GM12878 (cell line): ENCODE data around the gene EI24. TPM values are rescaled to one million over a fixed set of nuclear protein-coding genes. Genes with fewer than 3 reads are reported as not detected.

Source experiments
- STAT1 ChIP-seq: fragments of 450-650 bp; conservative IDR thresholded peaks from 2 replicates; pipeline ENCODE4 v1.6.1; 2014; ENCODE audit warnings: antibody characterized with exemption, mild to moderate bottlenecking
- polyA plus RNA-seq, 11 experiments: library from polyadenylated mRNA; depleted of rRNA in 4 of 11; unstranded in 6 of 11; stranded (reverse) in 5 of 11; fragments of >200 nt; fragmentation: Nextera tagmentation in 4 of 11; fragmentation: Illumina TruSeq in 1 of 11; extraction: Ambion mirVana in 4 of 11; extraction: Trizol in 1 of 11; gene quantifications; 1 replicate in 1 of 11; 2 replicates in 10 of 11; pipeline versions ENCODE4 v1.2.1 to v1.2.3, GENCODE V29; 2011 to 2016; ENCODE audit warnings: inconsistent platforms in 2 of 11, missing spikeins in 2 of 11, low read depth in 1 of 11
- small RNA-seq: library from RNA; depleted of rRNA; stranded (forward); fragments of <200 nt; gene quantifications from one replicate; pipeline ENCODE3, GENCODE V24; 2014
- total RNA-seq, 4 experiments: library from RNA; depleted of rRNA in 3 of 4; stranded (reverse); fragments of >200 nt in 3 of 4; fragmentation: Illumina TruSeq in 1 of 4; extraction: Trizol in 1 of 4; gene quantifications; 2 replicates each; pipeline versions ENCODE4 v1.2.1 to v1.2.3, GENCODE V29; 2013 to 2021
- TF ChIP-seq, protein P1 (sequence below): IDR thresholded peaks from 2 replicates; pipeline ENCODE4 v1.6.1; 2011; ENCODE audit warnings: mild to moderate bottlenecking, low read depth, low read length, moderate library complexity; ENCODE audit not compliant: insufficient replicate concordance

EI24 gene
- total and polyA plus RNA-seq, 10 of the 15 experiments (the other 5 are each of a cell fraction or from before 2014, with no cell fraction given), result 20.3 to 127 (median 70.4) TPM

DNA sequence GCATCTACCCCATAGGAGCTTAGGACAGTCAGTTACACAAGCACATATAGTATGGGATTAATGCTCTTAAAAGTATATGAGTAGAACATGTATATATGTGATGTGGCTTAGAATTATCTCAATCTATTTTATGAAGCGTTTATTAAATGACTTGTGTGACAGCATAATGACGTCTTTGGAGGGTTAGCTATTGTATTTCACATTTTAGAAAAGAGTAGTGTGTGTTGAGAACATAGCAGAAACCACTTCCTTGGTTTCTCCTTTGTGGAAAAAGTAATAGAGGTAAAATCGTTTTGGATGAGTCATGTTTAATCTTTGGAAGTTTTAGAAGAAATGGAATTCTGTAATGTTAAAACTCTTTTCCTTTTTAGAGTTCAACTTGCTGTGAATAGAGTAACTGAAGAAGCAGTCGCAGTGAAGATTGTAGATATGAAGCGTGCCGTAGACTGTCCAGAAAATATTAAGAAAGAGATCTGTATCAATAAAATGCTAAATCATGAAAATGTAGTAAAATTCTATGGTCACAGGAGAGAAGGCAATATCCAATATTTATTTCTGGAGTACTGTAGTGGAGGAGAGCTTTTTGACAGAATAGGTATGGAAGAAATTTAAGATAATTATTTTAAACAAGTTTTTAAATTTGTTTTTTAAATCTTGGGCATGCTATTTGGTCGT, 58.1 kb downstream of the EI24 start (continued):
- TF ChIP-seq, protein P1, sequence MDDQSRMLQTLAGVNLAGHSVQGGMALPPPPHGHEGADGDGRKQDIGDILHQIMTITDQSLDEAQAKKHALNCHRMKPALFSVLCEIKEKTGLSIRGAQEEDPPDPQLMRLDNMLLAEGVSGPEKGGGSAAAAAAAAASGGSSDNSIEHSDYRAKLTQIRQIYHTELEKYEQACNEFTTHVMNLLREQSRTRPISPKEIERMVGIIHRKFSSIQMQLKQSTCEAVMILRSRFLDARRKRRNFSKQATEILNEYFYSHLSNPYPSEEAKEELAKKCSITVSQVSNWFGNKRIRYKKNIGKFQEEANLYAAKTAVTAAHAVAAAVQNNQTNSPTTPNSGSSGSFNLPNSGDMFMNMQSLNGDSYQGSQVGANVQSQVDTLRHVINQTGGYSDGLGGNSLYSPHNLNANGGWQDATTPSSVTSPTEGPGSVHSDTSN, result no peak
- TF ChIP-seq STAT1, result no peak

Small RNA genes lying within 50 kb of the gene (small RNA-seq; reads per million reads assigned to genes)
- not detected for gene RNU6-1156P

Other genes starting within 250 kb of the EI24 start
- gene FEZ1, start 73.2 kb upstream of the EI24 start, total RNA-seq (2014; rRNA removed), result 9.0 and 15.3 TPM in 2 replicates
- 9.8 and 10.4 TPM in 2 replicates for gene FEZ1, start 73.2 kb upstream of the EI24 start, total RNA-seq (2014; rRNA removed; fragmentation: Illumina TruSeq; extraction: Trizol)
- 10.1 and 11.6 TPM in 2 replicates for gene FEZ1, start 73.2 kb upstream of the EI24 start, total RNA-seq (2021)
- gene FEZ1, start 73.2 kb upstream of the EI24 start, polyA plus RNA-seq (2011; rRNA removed), result 46.7 and 57.0 TPM in 2 replicates
- 11.5 and 12.4 TPM in 2 replicates for gene FEZ1, start 73.2 kb upstream of the EI24 start, polyA plus RNA-seq (2014; fragmentation: Illumina TruSeq; extraction: Trizol)
- 1 to 10 TPM; 2.7 to 4.9 TPM for gene FEZ1, start 73.2 kb upstream of the EI24 start, polyA plus RNA-seq (2014; fragmentation: Nextera tagmentation; extraction: Ambion mirVana)
- gene FEZ1, start 73.2 kb upstream of the EI24 start, polyA plus RNA-seq (2014; rRNA removed), result 9.4 and 12.0 TPM in 2 replicates
- 1 to 10 TPM; 7.6 to 8.8 TPM for gene FEZ1, start 73.2 kb upstream of the EI24 start, polyA plus RNA-seq (2016; fragmentation: Nextera tagmentation; extraction: Ambion mirVana)
- 139 and 141 TPM in 2 replicates for gene STT3A, start 23.4 kb downstream of the EI24 start, total RNA-seq (2014; rRNA removed)
- 92.0 and 94.7 TPM in 2 replicates for gene STT3A, start 23.4 kb downstream of the EI24 start, total RNA-seq (2014; rRNA removed; fragmentation: Illumina TruSeq; extraction: Trizol)
- 112 and 114 TPM in 2 replicates for gene STT3A, start 23.4 kb downstream of the EI24 start, total RNA-seq (2021)
- 152 and 188 TPM in 2 replicates for gene STT3A, start 23.4 kb downstream of the EI24 start, polyA plus RNA-seq (2011; rRNA removed)
- 124 and 151 TPM in 2 replicates for gene STT3A, start 23.4 kb downstream of the EI24 start, polyA plus RNA-seq (2014; fragmentation: Illumina TruSeq; extraction: Trizol)
- 100 to 1,000 TPM in 1 of 2 experiments, 10 to 100 TPM in 1; 82.9 to 103 TPM for gene STT3A, start 23.4 kb downstream of the EI24 start, polyA plus RNA-seq (2014; fragmentation: Nextera tagmentation; extraction: Ambion mirVana)
- 65.2 and 74.4 TPM in 2 replicates for gene STT3A, start 23.4 kb downstream of the EI24 start, polyA plus RNA-seq (2014; rRNA removed)
- 100 to 1,000 TPM; 193 to 202 TPM for gene STT3A, start 23.4 kb downstream of the EI24 start, polyA plus RNA-seq (2016; fragmentation: Nextera tagmentation; extraction: Ambion mirVana)
- 53.7 and 59.6 TPM in 2 replicates for gene CHEK1, start 55.7 kb downstream of the EI24 start, total RNA-seq (2014; rRNA removed)
- gene CHEK1, start 55.7 kb downstream of the EI24 start, total RNA-seq (2014; rRNA removed; fragmentation: Illumina TruSeq; extraction: Trizol), result 66.1 and 66.8 TPM in 2 replicates
- gene CHEK1, start 55.7 kb downstream of the EI24 start, total RNA-seq (2021), result 67.1 and 68.2 TPM in 2 replicates
- 65.0 and 99.2 TPM in 2 replicates for gene CHEK1, start 55.7 kb downstream of the EI24 start, polyA plus RNA-seq (2011; rRNA removed)
- 72.9 and 75.5 TPM in 2 replicates for gene CHEK1, start 55.7 kb downstream of the EI24 start, polyA plus RNA-seq (2014; fragmentation: Illumina TruSeq; extraction: Trizol)
- 10 to 100 TPM; 47.0 to 52.5 TPM for gene CHEK1, start 55.7 kb downstream of the EI24 start, polyA plus RNA-seq (2014; fragmentation: Nextera tagmentation; extraction: Ambion mirVana)
- 42.1 and 43.8 TPM in 2 replicates for gene CHEK1, start 55.7 kb downstream of the EI24 start, polyA plus RNA-seq (2014; rRNA removed)
- gene CHEK1, start 55.7 kb downstream of the EI24 start, polyA plus RNA-seq (2016; fragmentation: Nextera tagmentation; extraction: Ambion mirVana), result 10 to 100 TPM; 66.2 to 68.6 TPM
- gene ACRV1, start 111.4 kb downstream of the EI24 start, total RNA-seq (2014; rRNA removed), result 0.11 TPM in 1 of 2 replicates, not detected in the other
- gene ACRV1, start 111.4 kb downstream of the EI24 start, total RNA-seq (2014; rRNA removed; fragmentation: Illumina TruSeq; extraction: Trizol), result 0.09 TPM in 1 of 2 replicates, not detected in the other
- gene ACRV1, start 111.4 kb downstream of the EI24 start, total RNA-seq (2021), result 0.21 TPM in 1 of 2 replicates, not detected in the other
- gene ACRV1, start 111.4 kb downstream of the EI24 start, polyA plus RNA-seq (2011; rRNA removed), result not detected in 2 replicates
- 0.10 TPM in 1 of 2 replicates, not detected in the other for gene ACRV1, start 111.4 kb downstream of the EI24 start, polyA plus RNA-seq (2014; fragmentation: Illumina TruSeq; extraction: Trizol)
- gene ACRV1, start 111.4 kb downstream of the EI24 start, polyA plus RNA-seq (2014; fragmentation: Nextera tagmentation; extraction: Ambion mirVana), result under 1 TPM; 0.20 to 0.60 TPM
- gene ACRV1, start 111.4 kb downstream of the EI24 start, polyA plus RNA-seq (2014; rRNA removed), result 0.26 TPM in 1 of 2 replicates, not detected in the other
- under 1 TPM; 0.78 to 0.82 TPM for gene ACRV1, start 111.4 kb downstream of the EI24 start, polyA plus RNA-seq (2016; fragmentation: Nextera tagmentation; extraction: Ambion mirVana)
- gene PATE1, start 176.8 kb downstream of the EI24 start, total RNA-seq (2014; rRNA removed), result not detected in 2 replicates
- gene PATE1, start 176.8 kb downstream of the EI24 start, total RNA-seq (2014; rRNA removed; fragmentation: Illumina TruSeq; extraction: Trizol), result not detected in 2 replicates
- not detected in 2 replicates for gene PATE1, start 176.8 kb downstream of the EI24 start, total RNA-seq (2021)
- not detected in 2 replicates for gene PATE1, start 176.8 kb downstream of the EI24 start, polyA plus RNA-seq (2011; rRNA removed)
- gene PATE1, start 176.8 kb downstream of the EI24 start, polyA plus RNA-seq (2014; fragmentation: Illumina TruSeq; extraction: Trizol), result not detected in 2 replicates
- gene PATE1, start 176.8 kb downstream of the EI24 start, polyA plus RNA-seq (2014; fragmentation: Nextera tagmentation; extraction: Ambion mirVana), result not detected
- not detected in 2 replicates for gene PATE1, start 176.8 kb downstream of the EI24 start, polyA plus RNA-seq (2014; rRNA removed)
- not detected for gene PATE1, start 176.8 kb downstream of the EI24 start, polyA plus RNA-seq (2016; fragmentation: Nextera tagmentation; extraction: Ambion mirVana)
- not detected in 2 replicates for gene PATE2, start 209.4 kb downstream of the EI24 start, total RNA-seq (2014; rRNA removed)
- 0.09 TPM in 1 of 2 replicates, not detected in the other for gene PATE2, start 209.4 kb downstream of the EI24 start, total RNA-seq (2014; rRNA removed; fragmentation: Illumina TruSeq; extraction: Trizol)
- not detected in 2 replicates for gene PATE2, start 209.4 kb downstream of the EI24 start, total RNA-seq (2021)
- gene PATE2, start 209.4 kb downstream of the EI24 start, polyA plus RNA-seq (2011; rRNA removed), result 0.04 TPM in 1 of 2 replicates, not detected in the other
- 0.09 TPM in 1 of 2 replicates, not detected in the other for gene PATE2, start 209.4 kb downstream of the EI24 start, polyA plus RNA-seq (2014; fragmentation: Illumina TruSeq; extraction: Trizol)
- gene PATE2, start 209.4 kb downstream of the EI24 start, polyA plus RNA-seq (2014; fragmentation: Nextera tagmentation; extraction: Ambion mirVana), result not detected
- not detected in 2 replicates for gene PATE2, start 209.4 kb downstream of the EI24 start, polyA plus RNA-seq (2014; rRNA removed)
- not detected for gene PATE2, start 209.4 kb downstream of the EI24 start, polyA plus RNA-seq (2016; fragmentation: Nextera tagmentation; extraction: Ambion mirVana)
- gene PATE3, start 218.7 kb downstream of the EI24 start, total RNA-seq (2014; rRNA removed), result not detected in 2 replicates
- gene PATE3, start 218.7 kb downstream of the EI24 start, total RNA-seq (2014; rRNA removed; fragmentation: Illumina TruSeq; extraction: Trizol), result not detected in 2 replicates
- not detected in 2 replicates for gene PATE3, start 218.7 kb downstream of the EI24 start, total RNA-seq (2021)
- not detected in 2 replicates for gene PATE3, start 218.7 kb downstream of the EI24 start, polyA plus RNA-seq (2011; rRNA removed)
- gene PATE3, start 218.7 kb downstream of the EI24 start, polyA plus RNA-seq (2014; fragmentation: Illumina TruSeq; extraction: Trizol), result not detected in 2 replicates
- gene PATE3, start 218.7 kb downstream of the EI24 start, polyA plus RNA-seq (2014; fragmentation: Nextera tagmentation; extraction: Ambion mirVana), result not detected
- gene PATE3, start 218.7 kb downstream of the EI24 start, polyA plus RNA-seq (2014; rRNA removed), result not detected in 2 replicates
- not detected for gene PATE3, start 218.7 kb downstream of the EI24 start, polyA plus RNA-seq (2016; fragmentation: Nextera tagmentation; extraction: Ambion mirVana)